ENCODE results near the gene AK1. TPM values are rescaled to one million over a fixed set of nuclear protein-coding genes. Genes with fewer than 3 reads are reported as not detected.

The AK1 gene
- total and polyA plus RNA-seq, 2 of the 8 experiments (the other 6 are each of a cell fraction or from before 2014, with no cell fraction given) = 37.9 to 39.2 TPM

GRCh38 chr9:127920794-127921193 lies 43.3 kb upstream of the AK1 start (continued):
- TF ChIP-seq, protein P1, sequence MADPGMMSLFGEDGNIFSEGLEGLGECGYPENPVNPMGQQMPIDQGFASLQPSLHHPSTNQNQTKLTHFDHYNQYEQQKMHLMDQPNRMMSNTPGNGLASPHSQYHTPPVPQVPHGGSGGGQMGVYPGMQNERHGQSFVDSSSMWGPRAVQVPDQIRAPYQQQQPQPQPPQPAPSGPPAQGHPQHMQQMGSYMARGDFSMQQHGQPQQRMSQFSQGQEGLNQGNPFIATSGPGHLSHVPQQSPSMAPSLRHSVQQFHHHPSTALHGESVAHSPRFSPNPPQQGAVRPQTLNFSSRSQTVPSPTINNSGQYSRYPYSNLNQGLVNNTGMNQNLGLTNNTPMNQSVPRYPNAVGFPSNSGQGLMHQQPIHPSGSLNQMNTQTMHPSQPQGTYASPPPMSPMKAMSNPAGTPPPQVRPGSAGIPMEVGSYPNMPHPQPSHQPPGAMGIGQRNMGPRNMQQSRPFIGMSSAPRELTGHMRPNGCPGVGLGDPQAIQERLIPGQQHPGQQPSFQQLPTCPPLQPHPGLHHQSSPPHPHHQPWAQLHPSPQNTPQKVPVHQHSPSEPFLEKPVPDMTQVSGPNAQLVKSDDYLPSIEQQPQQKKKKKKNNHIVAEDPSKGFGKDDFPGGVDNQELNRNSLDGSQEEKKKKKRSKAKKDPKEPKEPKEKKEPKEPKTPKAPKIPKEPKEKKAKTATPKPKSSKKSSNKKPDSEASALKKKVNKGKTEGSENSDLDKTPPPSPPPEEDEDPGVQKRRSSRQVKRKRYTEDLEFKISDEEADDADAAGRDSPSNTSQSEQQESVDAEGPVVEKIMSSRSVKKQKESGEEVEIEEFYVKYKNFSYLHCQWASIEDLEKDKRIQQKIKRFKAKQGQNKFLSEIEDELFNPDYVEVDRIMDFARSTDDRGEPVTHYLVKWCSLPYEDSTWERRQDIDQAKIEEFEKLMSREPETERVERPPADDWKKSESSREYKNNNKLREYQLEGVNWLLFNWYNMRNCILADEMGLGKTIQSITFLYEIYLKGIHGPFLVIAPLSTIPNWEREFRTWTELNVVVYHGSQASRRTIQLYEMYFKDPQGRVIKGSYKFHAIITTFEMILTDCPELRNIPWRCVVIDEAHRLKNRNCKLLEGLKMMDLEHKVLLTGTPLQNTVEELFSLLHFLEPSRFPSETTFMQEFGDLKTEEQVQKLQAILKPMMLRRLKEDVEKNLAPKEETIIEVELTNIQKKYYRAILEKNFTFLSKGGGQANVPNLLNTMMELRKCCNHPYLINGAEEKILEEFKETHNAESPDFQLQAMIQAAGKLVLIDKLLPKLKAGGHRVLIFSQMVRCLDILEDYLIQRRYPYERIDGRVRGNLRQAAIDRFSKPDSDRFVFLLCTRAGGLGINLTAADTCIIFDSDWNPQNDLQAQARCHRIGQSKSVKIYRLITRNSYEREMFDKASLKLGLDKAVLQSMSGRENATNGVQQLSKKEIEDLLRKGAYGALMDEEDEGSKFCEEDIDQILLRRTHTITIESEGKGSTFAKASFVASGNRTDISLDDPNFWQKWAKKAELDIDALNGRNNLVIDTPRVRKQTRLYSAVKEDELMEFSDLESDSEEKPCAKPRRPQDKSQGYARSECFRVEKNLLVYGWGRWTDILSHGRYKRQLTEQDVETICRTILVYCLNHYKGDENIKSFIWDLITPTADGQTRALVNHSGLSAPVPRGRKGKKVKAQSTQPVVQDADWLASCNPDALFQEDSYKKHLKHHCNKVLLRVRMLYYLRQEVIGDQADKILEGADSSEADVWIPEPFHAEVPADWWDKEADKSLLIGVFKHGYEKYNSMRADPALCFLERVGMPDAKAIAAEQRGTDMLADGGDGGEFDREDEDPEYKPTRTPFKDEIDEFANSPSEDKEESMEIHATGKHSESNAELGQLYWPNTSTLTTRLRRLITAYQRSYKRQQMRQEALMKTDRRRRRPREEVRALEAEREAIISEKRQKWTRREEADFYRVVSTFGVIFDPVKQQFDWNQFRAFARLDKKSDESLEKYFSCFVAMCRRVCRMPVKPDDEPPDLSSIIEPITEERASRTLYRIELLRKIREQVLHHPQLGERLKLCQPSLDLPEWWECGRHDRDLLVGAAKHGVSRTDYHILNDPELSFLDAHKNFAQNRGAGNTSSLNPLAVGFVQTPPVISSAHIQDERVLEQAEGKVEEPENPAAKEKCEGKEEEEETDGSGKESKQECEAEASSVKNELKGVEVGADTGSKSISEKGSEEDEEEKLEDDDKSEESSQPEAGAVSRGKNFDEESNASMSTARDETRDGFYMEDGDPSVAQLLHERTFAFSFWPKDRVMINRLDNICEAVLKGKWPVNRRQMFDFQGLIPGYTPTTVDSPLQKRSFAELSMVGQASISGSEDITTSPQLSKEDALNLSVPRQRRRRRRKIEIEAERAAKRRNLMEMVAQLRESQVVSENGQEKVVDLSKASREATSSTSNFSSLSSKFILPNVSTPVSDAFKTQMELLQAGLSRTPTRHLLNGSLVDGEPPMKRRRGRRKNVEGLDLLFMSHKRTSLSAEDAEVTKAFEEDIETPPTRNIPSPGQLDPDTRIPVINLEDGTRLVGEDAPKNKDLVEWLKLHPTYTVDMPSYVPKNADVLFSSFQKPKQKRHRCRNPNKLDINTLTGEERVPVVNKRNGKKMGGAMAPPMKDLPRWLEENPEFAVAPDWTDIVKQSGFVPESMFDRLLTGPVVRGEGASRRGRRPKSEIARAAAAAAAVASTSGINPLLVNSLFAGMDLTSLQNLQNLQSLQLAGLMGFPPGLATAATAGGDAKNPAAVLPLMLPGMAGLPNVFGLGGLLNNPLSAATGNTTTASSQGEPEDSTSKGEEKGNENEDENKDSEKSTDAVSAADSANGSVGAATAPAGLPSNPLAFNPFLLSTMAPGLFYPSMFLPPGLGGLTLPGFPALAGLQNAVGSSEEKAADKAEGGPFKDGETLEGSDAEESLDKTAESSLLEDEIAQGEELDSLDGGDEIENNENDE (IDR thresholded peaks at IDR 0.05; ENCODE audit: insufficient replicate concordance, low read length) = no peak
- TF ChIP-seq RFX5 (IDR thresholded peaks at IDR 0.05; ENCODE audit: borderline replicate concordance, low read depth, low read length) = no peak
- no peak for TF ChIP-seq RXRA (IDR thresholded peaks at IDR 0.05; ENCODE audit: insufficient read depth, low read depth, low read length)
- no peak for TF ChIP-seq RAD21 (IDR thresholded peaks at IDR 0.05 in 1 of 2, conservative IDR thresholded peaks at IDR 0.05 in 1 of 2; ENCODE audit: low read depth in 2 of 2, low read length in 2 of 2)
- no peak for TF ChIP-seq CBX5 (IDR thresholded peaks at IDR 0.05; ENCODE audit: low read depth, low read length)
- no peak for TF ChIP-seq SP4 (IDR thresholded peaks at IDR 0.05; ENCODE audit: low read length)
- TF ChIP-seq HDAC2 (IDR thresholded peaks at IDR 0.05; ENCODE audit: borderline replicate concordance in 1 of 2, low read depth in 2 of 2, low read length in 2 of 2) = no peak
- no peak for TF ChIP-seq GABPA (IDR thresholded peaks at IDR 0.05; ENCODE audit: borderline replicate concordance, insufficient read depth, low read length)

All from H1 (cell line).